ENCODE data around the gene RALGDS.

GRCh38 chr9:133127340-133127981 lies 6.4 kb upstream of the RALGDS start:
- no peak for TF ChIP-seq CTCF (IDR thresholded peaks at IDR 0.05; ENCODE audit: extremely low read depth in 1 of 2, insufficient read depth in 1 of 2, low read depth in 1 of 2, low read length in 2 of 2)
- no peak for TF ChIP-seq POLR2AphosphoS5 (IDR thresholded peaks at IDR 0.05; ENCODE audit: insufficient read depth, low read depth, low read length)
- no peak for TF ChIP-seq POLR2A (IDR thresholded peaks at IDR 0.05; ENCODE audit: low read depth, low read length)
- TF ChIP-seq MAX (IDR thresholded peaks at IDR 0.05; ENCODE audit: insufficient read depth, insufficient read length) = no peak

All from endothelial cell of umbilical vein (primary cell).